Endodermal cell (in vitro differentiated cells): ENCODE data around the gene CKAP4. TPM values are rescaled to one million over a fixed set of nuclear protein-coding genes. Genes with fewer than 3 reads are reported as not detected.

ENCODE experiments used
- DNase-seq: peaks from one replicate; pipeline ENCODE4 v3.0.0-alpha.2; 2017
- H3K27ac ChIP-seq: 2 replicates; pipeline ENCODE4 v1.5.1; 2013; ENCODE audit warnings: mild to moderate bottlenecking, low read depth, low read length, moderate library complexity
- H3K27me3 ChIP-seq: 2 replicates; pipeline ENCODE4 v1.6.1; 2013; ENCODE audit warnings: mild to moderate bottlenecking, low read length, moderate library complexity; ENCODE audit not compliant: insufficient read depth, control insufficient read depth, poor library complexity, severe bottlenecking
- H3K36me3 ChIP-seq: 2 replicates; pipeline ENCODE4 v1.7.0; 2013; ENCODE audit warnings: mild to moderate bottlenecking, low read length, moderate library complexity; ENCODE audit not compliant: control insufficient read depth, insufficient read depth
- H3K4me1 ChIP-seq: one replicate; pipeline ENCODE4 v1.7.0; 2013; ENCODE audit warnings: low read length; ENCODE audit not compliant: control insufficient read depth, insufficient read depth
- H3K4me3 ChIP-seq: 2 replicates; pipeline ENCODE4 v1.5.1; 2013; ENCODE audit warnings: mild to moderate bottlenecking, low read length, moderate library complexity
- H3K9ac ChIP-seq: 2 replicates; pipeline ENCODE4 v1.6.1; 2013; ENCODE audit warnings: mild to moderate bottlenecking, low read length, moderate library complexity; ENCODE audit not compliant: poor library complexity, severe bottlenecking; ENCODE audit errors: extremely low read depth
- H3K9me3 ChIP-seq: 2 replicates; pipeline ENCODE4 v1.6.1; 2013; ENCODE audit warnings: mild to moderate bottlenecking, low read length, moderate library complexity; ENCODE audit not compliant: control insufficient read depth
- H3K27ac Mint-ChIP-seq: 2 replicates; pipeline ENCODE4 v1.8.0; 2020; ENCODE audit warnings: mixed read lengths
- H3K27me3 Mint-ChIP-seq: 2 replicates; pipeline ENCODE4 v1.8.0; 2021; ENCODE audit warnings: mild to moderate bottlenecking, mixed read lengths; ENCODE audit not compliant: insufficient read depth
- H3K36me3 Mint-ChIP-seq: 2 replicates; pipeline ENCODE4 v1.8.0; 2020; ENCODE audit warnings: low read depth, mixed read lengths
- H3K4me1 Mint-ChIP-seq: 2 replicates; pipeline ENCODE4 v1.8.0; 2020; ENCODE audit warnings: mixed read lengths
- H3K4me3 Mint-ChIP-seq: 2 replicates; pipeline ENCODE4 v1.8.0; 2020; ENCODE audit warnings: mild to moderate bottlenecking, moderate library complexity, mixed read lengths
- H3K9me3 Mint-ChIP-seq: 2 replicates; pipeline ENCODE4 v1.8.0; 2020; ENCODE audit warnings: mild to moderate bottlenecking, mixed read lengths
- CTCF ChIP-seq: fragments of 200-600 bp; sonication (generic); conservative IDR thresholded peaks from 2 replicates; pipeline ENCODE4 v1.5.0; 2021; ENCODE audit warnings: antibody characterized with exemption, mild to moderate bottlenecking
- WGBS, 2 experiments: methylation state at CpG; one replicate each; pipeline versions ENCODE4 v1.1.5 to v1.1.7; 2013; ENCODE audit warnings: missing lambda C conversion rate in 2 of 2, mixed read lengths in 1 of 2; ENCODE audit not compliant: insufficient coverage in 1 of 2, insufficient read length in 1 of 2; 5-methylcytosine and 5-hydroxymethylcytosine counted together
- total RNA-seq, 2 donors: library from RNA; stranded (reverse); fragmentation: NEBNext Ultra II Directional in 1 of 2; extraction: Animal tissue kit (Norgen Biotek cat#: 25700) in 1 of 2; gene quantifications; 2 replicates in 1 of 2; 3 replicates in 1 of 2; pipeline ENCODE4 v1.2.1, GENCODE V29; 2021

Gene CKAP4
- total RNA-seq, 2 donors from 2014 or later, result 88.9 to 93.3 TPM

- WGBS, 2 experiments, result 94% methylated on average over 1 of the region's 2 CpGs
- Histone ChIP-seq H3K9me3 (peaks cover 16% of the 10 kb centered on the region), H3K9ac (no peak overlapping the region), H3K36me3 (no peaks in the 10 kb centered on the region), H3K4me3 (no peak overlapping the region), H3K27me3 (no peaks in the 10 kb centered on the region), H3K27ac (no peak overlapping the region), H3K4me1 (no peaks in the 10 kb centered on the region)
- DNase-seq, result no peak
- Mint-ChIP-seq H3K4me3 (no peak overlapping the region), H3K9me3 (peaks cover 16% of the 10 kb centered on the region), H3K4me1 (peaks cover 4% of the 10 kb centered on the region), H3K27ac (no peak overlapping the region), H3K27me3 (peaks cover 5% of the 10 kb centered on the region), H3K36me3 (no peaks in the 10 kb centered on the region)
- TF ChIP-seq CTCF, result no peak
Observed at GRCh38 chr12:106217706-106218105, 30.1 kb downstream of the CKAP4 start.

- peak; percentile 52 for DNase-seq
- peaks cover 4% of the 10 kb centered on the region for H3K4me1 Mint-ChIP-seq
- H3K9me3 ChIP-seq, result peaks cover 16% of the 10 kb centered on the region
- H3K27me3 Mint-ChIP-seq, result peaks cover 22% of the 10 kb centered on the region
- H3K27ac ChIP-seq, result no peak overlapping the region
- H3K4me3 ChIP-seq, result no peak overlapping the region
- 86 to 88% methylated on average over 3 to 4 of the region's 4 CpGs for WGBS, 2 experiments
- H3K36me3 ChIP-seq, result no peaks in the 10 kb centered on the region
- H3K4me3 Mint-ChIP-seq, result no peak overlapping the region
- no peak overlapping the region for H3K9ac ChIP-seq
- no peaks in the 10 kb centered on the region for H3K36me3 Mint-ChIP-seq
- no peaks in the 10 kb centered on the region for H3K4me1 ChIP-seq
- peaks cover 16% of the 10 kb centered on the region for H3K9me3 Mint-ChIP-seq
- TF ChIP-seq CTCF, result no peak
- no peak overlapping the region for H3K27ac Mint-ChIP-seq
- no peaks in the 10 kb centered on the region for H3K27me3 ChIP-seq
Observed at GRCh38 chr12:106214571-106214970, 33.2 kb downstream of the CKAP4 start.

- H3K36me3 ChIP-seq, result no peaks in the 10 kb centered on the region
- no peaks in the 10 kb centered on the region for H3K36me3 Mint-ChIP-seq
- no peaks in the 10 kb centered on the region for H3K27me3 ChIP-seq
- H3K9ac ChIP-seq, result no peak overlapping the region
- 86 to 90% methylated on average over 3 to 6 of the region's 6 CpGs for WGBS, 2 experiments
- H3K4me3 ChIP-seq, result no peak overlapping the region
- no peak overlapping the region for H3K4me3 Mint-ChIP-seq
- H3K4me1 ChIP-seq, result no peaks in the 10 kb centered on the region
- no peak for TF ChIP-seq CTCF
- H3K9me3 ChIP-seq, result peaks cover 16% of the 10 kb centered on the region
- no peak overlapping the region for H3K27ac Mint-ChIP-seq
- peak; percentile 54 for DNase-seq
- H3K4me1 Mint-ChIP-seq, result peaks cover 4% of the 10 kb centered on the region
- no peak overlapping the region for H3K27ac ChIP-seq
- H3K9me3 Mint-ChIP-seq, result peaks cover 12% of the 10 kb centered on the region
- peaks cover 22% of the 10 kb centered on the region for H3K27me3 Mint-ChIP-seq
Observed at GRCh38 chr12:106213662-106214061, 34.2 kb downstream of the CKAP4 start.
